ENCODE results near the gene UBE2I. TPM values are rescaled to one million over a fixed set of nuclear protein-coding genes. Genes with fewer than 3 reads are reported as not detected.

UBE2I gene
- total RNA-seq, 4 donors from 2014 or later, result 55.4 to 110 (median 58.5) TPM

DNA sequence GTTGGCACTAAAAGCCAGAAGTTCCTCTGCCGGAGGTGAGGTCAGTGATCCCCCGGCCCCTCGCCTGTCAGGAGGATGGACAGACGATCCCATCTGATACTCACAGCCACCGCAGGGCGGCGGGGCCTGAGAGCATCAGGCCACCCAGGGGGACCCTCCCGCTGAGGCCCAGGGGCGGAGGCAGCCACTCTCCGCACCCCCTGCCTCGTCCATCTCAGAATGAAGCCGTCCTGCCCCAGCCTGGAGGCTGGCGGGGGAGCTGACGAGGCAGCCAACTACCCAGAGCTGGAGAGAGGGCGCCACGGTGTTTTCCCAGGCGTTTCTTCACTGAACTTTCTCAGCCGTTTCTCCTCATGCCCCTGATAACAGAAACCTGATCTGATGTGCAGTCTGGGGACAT, 31.0 kb upstream of the UBE2I start:
- Histone ChIP-seq H3K36me3 (no peaks in the 10 kb centered on the region), H3K27ac (no peak overlapping the region), H3K9me3 (no peaks in the 10 kb centered on the region), H3K27me3 (peaks cover 45% of the 10 kb centered on the region), H3K4me3 (no peak overlapping the region), H3K4me1 (no peaks in the 10 kb centered on the region)
- WGBS, 2 donors (ENCODE audit: low coverage in 1 of 2), result 30% methylated on average over 18 of the region's 18 CpGs; no CpG with 5 or more reads in 1 of the 2 donors
- no peak for DNase-seq
- TF ChIP-seq POLR2A (IDR thresholded peaks at IDR 0.05), result no peak
- TF ChIP-seq EP300 (IDR thresholded peaks at IDR 0.05; ENCODE audit: low read depth), result no peak
- no peak for TF ChIP-seq CTCF (IDR thresholded peaks at IDR 0.05)
- TF ChIP-seq POLR2AphosphoS5 (IDR thresholded peaks at IDR 0.05), result no peak
- intact Hi-C loops (cut with DNase I; ENCODE audit: low total_unique reads) (no loop called here), in situ Hi-C loops (cut with MboI; ENCODE audit: low pct_ligation_motif_present in 1 of 4, low pct_unique_long_range_greater_than_20kb in 1 of 4, low sequenced_read_pairs in 3 of 4) (no loop called here)

DNA sequence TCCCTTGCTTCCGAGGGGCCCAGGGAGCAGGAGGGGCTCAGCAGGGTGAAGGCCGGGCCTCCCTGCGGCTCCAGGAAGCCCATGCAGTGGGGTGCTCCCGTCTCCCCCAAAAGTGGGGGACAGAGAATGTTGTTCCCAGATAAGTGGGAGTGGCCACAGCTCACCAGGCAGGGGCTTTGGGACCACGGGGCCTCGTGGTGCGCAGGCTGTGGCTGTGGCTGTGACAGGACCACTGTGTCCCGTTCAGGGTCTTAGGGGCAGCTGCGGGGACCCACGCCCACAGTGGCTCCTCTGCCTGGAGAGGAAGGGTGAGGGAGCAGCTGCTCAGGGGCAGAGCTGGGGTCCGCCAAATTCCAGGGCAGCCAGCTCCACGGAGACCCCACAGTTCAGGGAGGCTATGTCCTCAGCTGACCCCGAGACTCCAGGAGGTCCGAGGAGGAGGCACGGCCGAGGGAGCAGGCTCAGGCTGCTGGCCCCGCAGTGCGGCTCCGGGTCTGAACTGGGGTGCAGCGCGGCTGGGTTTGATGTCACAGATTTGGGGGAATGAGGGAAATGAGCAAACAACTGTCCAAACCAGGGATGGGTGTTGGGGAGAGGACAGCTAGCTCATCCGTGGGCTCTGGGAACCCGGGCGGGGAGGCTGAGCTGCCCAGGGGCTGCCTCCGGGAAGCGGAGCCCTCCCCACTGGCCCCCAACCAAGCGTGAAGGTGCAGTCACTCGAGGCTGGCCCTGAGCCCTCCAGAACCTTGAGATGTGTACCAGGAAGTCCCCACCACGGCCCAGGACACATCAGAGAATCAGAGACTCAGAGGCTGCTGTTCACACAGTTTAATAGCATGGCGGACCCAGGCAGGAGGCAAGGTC, 30.1 kb upstream of the UBE2I start:
- Histone ChIP-seq H3K4me3 (no peak overlapping the region), H3K4me1 (no peaks in the 10 kb centered on the region), H3K27ac (no peak overlapping the region), H3K9me3 (no peaks in the 10 kb centered on the region), H3K27me3 (peaks cover 50% of the 10 kb centered on the region), H3K36me3 (no peaks in the 10 kb centered on the region)
- in situ Hi-C loops (cut with MboI; ENCODE audit: low pct_ligation_motif_present in 1 of 4, low pct_unique_long_range_greater_than_20kb in 1 of 4, low sequenced_read_pairs in 3 of 4) (no loop called here), intact Hi-C loops (cut with DNase I; ENCODE audit: low total_unique reads) (no loop called here)
- TF ChIP-seq CTCF (IDR thresholded peaks at IDR 0.05) (no peak), EP300 (IDR thresholded peaks at IDR 0.05; ENCODE audit: low read depth) (no peak), POLR2AphosphoS5 (IDR thresholded peaks at IDR 0.05) (no peak), POLR2A (IDR thresholded peaks at IDR 0.05) (no peak)
- WGBS, 2 donors (ENCODE audit: low coverage in 1 of 2), result 60 to 75% methylated on average over 1 to 29 of the region's 30 CpGs
- no peak for DNase-seq

GRCh38 chr16:1279945-1280589, 29.4 kb upstream of the UBE2I start:
- 63% methylated on average over 29 of the region's 29 CpGs; no CpG with 5 or more reads in 1 of the 2 donors for WGBS, 2 donors (ENCODE audit: low coverage in 1 of 2)

More at GRCh38 chr16:1279945-1280589, 29.4 kb upstream of the UBE2I start:
- Histone ChIP-seq H3K27me3 (peaks cover 50% of the 10 kb centered on the region), H3K4me3 (no peak overlapping the region), H3K27ac (no peak overlapping the region), H3K4me1 (no peaks in the 10 kb centered on the region), H3K36me3 (no peaks in the 10 kb centered on the region), H3K9me3 (no peaks in the 10 kb centered on the region)
- DNase-seq, result no peak
- TF ChIP-seq POLR2A (IDR thresholded peaks at IDR 0.05) (no peak), CTCF (IDR thresholded peaks at IDR 0.05) (no peak), POLR2AphosphoS5 (IDR thresholded peaks at IDR 0.05) (no peak), EP300 (IDR thresholded peaks at IDR 0.05; ENCODE audit: low read depth) (no peak)
- in situ Hi-C loops (cut with MboI; ENCODE audit: low pct_ligation_motif_present in 1 of 4, low pct_unique_long_range_greater_than_20kb in 1 of 4, low sequenced_read_pairs in 3 of 4) (no loop called here), intact Hi-C loops (cut with DNase I; ENCODE audit: low total_unique reads) (no loop called here)

Data from transverse colon (tissue), 4 donors.